ENCODE measurements around the gene PCGF6. TPM values are rescaled to one million over a fixed set of nuclear protein-coding genes. Genes with fewer than 3 reads are reported as not detected.

The PCGF6 gene
- total RNA-seq, 1 experiment from 2014 or later, result 19.2 TPM

GRCh38 chr10:103396789-103397087, 45.8 kb upstream of the PCGF6 start:
- Mint-ChIP-seq H3K36me3 (peaks cover 64% of the 10 kb centered on the region), H3K4me1 (peaks cover 25% of the 10 kb centered on the region), H3K27ac (peak overlapping the region; percentile 78), H3K4me3 (peak overlapping the region; percentile 100), H3K27me3 (ENCODE audit: low read depth) (no peaks in the 10 kb centered on the region), H3K9me3 (no peaks in the 10 kb centered on the region)
- CTCF ChIA-PET, result interaction anchor here (0.6 to 1.3 kb wide), 3 partner anchors 89 to 561 kb away, joined by 3 read pairs; no protein-coding TSS in a partner anchor
- POLR2A ChIA-PET, result interaction anchor here (0.5 kb wide), 1 partner anchor 571 kb away, joined by 4 read pairs; no protein-coding TSS in a partner anchor
- DNase-seq (ENCODE audit: low spot score), result no peak
- no peak for TF ChIP-seq NFYB (CRISPR knock-in tag; conservative IDR thresholded peaks at IDR 0.05; ENCODE audit: low read depth)
- TF ChIP-seq ATF1 (CRISPR knock-in tag; IDR thresholded peaks at IDR 0.05), result 0 out of 2 replicates have a peak, but pooled peaks have one; percentile 5
- ATAC-seq, result no peak

GRCh38 chr10:103396067-103396788, 45.3 kb upstream of the PCGF6 start, which contains the start of the genes ATP5MK and PDCD11:
Gene ATP5MK, minus strand, starts transcription at chr10:103396475. Its CDS starts 4,018 bp downstream, at chr10:103392457.
Gene PDCD11, plus strand, starts transcription at chr10:103396626. Its CDS starts 1,801 bp downstream, at chr10:103398427.
- peak within 1 kb of the TSS; percentile 100 for H3K4me3 Mint-ChIP-seq
- H3K9me3 Mint-ChIP-seq, result no peaks in the 10 kb centered on the region
- H3K27ac Mint-ChIP-seq, result peak within 1 kb of the TSS; percentile 94
- CTCF ChIA-PET, result interaction anchor here (0.6 to 1.3 kb wide), 4 partner anchors 33 to 561 kb away, joined by 3 to 4 read pairs (median 3); no protein-coding TSS in a partner anchor
- POLR2A ChIA-PET, result interaction anchor here (0.5 to 0.6 kb wide), 3 partner anchors 10 to 570 kb away, joined by 3 to 4 read pairs (median 4); no protein-coding TSS in a partner anchor
- no peaks in the 10 kb centered on the region for H3K27me3 Mint-ChIP-seq (ENCODE audit: low read depth)
- peak; percentile 99 for ATAC-seq
- peak; percentile 97 for DNase-seq (ENCODE audit: low spot score)
- peaks cover 62% of the 10 kb centered on the region for H3K36me3 Mint-ChIP-seq
- H3K4me1 Mint-ChIP-seq, result peaks cover 25% of the 10 kb centered on the region
- no peak for TF ChIP-seq JUN (CRISPR knock-in tag; IDR thresholded peaks at IDR 0.05)
- TF ChIP-seq ATF1 (CRISPR knock-in tag; IDR thresholded peaks at IDR 0.05), result 0 out of 2 replicates have a peak, but pooled peaks have one; percentile 26
- 0 out of 2 replicates have a peak, but pooled peaks have one; percentile 22 for TF ChIP-seq CREB1 (CRISPR knock-in tag; IDR thresholded peaks at IDR 0.05)
- TF ChIP-seq MYBL2 (CRISPR knock-in tag; IDR thresholded peaks at IDR 0.05), result peak; percentile 29; the same call in 1 of the 2 replicates
- TF ChIP-seq GABPB1 (CRISPR knock-in tag; IDR thresholded peaks at IDR 0.05), result peak; percentile 85
- no peak for TF ChIP-seq MLX (CRISPR knock-in tag; IDR thresholded peaks at IDR 0.05)
- peak; percentile 87 for TF ChIP-seq NFYB (CRISPR knock-in tag; conservative IDR thresholded peaks at IDR 0.05; ENCODE audit: low read depth)
- no peak for TF ChIP-seq CTCF (IDR thresholded peaks at IDR 0.05)
- peak; percentile 85; the same call in 1 of the 2 replicates for TF ChIP-seq CREM (CRISPR knock-in tag; IDR thresholded peaks at IDR 0.05)
- TF ChIP-seq ARID4B (CRISPR knock-in tag; IDR thresholded peaks at IDR 0.05; ENCODE audit: borderline replicate concordance), result peak; percentile 75; the same call in 1 of the 2 replicates
- no peak for TF ChIP-seq PREB (CRISPR knock-in tag; IDR thresholded peaks at IDR 0.05; ENCODE audit: borderline replicate concordance)
- TF ChIP-seq SP1 (CRISPR knock-in tag; conservative IDR thresholded peaks at IDR 0.05), result peak; percentile 93
- no peak for TF ChIP-seq ERG (CRISPR knock-in tag; IDR thresholded peaks at IDR 0.05)
- TF ChIP-seq FOXK1 (CRISPR knock-in tag; IDR thresholded peaks at IDR 0.05), result peak; percentile 99
- TF ChIP-seq ZSCAN18 (CRISPR knock-in tag; IDR thresholded peaks at IDR 0.05), result no peak
- 0 out of 2 replicates have a peak, but pooled peaks have one; percentile 68 for TF ChIP-seq KAT7 (CRISPR knock-in tag; IDR thresholded peaks at IDR 0.05; ENCODE audit: borderline replicate concordance)
- peak; percentile 70; the same call in 1 of the 2 replicates for TF ChIP-seq TEAD1 (CRISPR knock-in tag; IDR thresholded peaks at IDR 0.05)
- TF ChIP-seq CDX4 (CRISPR knock-in tag; IDR thresholded peaks at IDR 0.05; ENCODE audit: borderline replicate concordance), result no peak
- TF ChIP-seq ETV6 (CRISPR knock-in tag; IDR thresholded peaks at IDR 0.05), result peak; percentile 60; the same call in 1 of the 2 replicates
- no peak for TF ChIP-seq MXD4 (CRISPR knock-in tag; IDR thresholded peaks at IDR 0.05; ENCODE audit: borderline replicate concordance)
